ENCODE results near the gene ZNF157.
"Not testable (repeated sequence)": the region's sequence is repeated elsewhere in the genome, so short reads cannot be mapped to it uniquely, and the experiment has no call there.

The ZNF157 gene

GRCh38 chrX:47327902-47328301, 42.5 kb upstream of the ZNF157 start:
- Histone ChIP-seq H3F3A (ENCODE audit: insufficient read depth, low read length) (no peaks in the 10 kb centered on the region), H3K9ac (ENCODE audit: low read length) (no peak overlapping the region), H3K4me2 (ENCODE audit: low read depth, low read length) (no peak overlapping the region), H3K27ac (ENCODE audit: low read length) (no peak overlapping the region), H3K36me3 (replicated peaks; ENCODE audit: insufficient read depth, low read length) (no peaks in the 10 kb centered on the region), H3K9me2 (replicated peaks; ENCODE audit: insufficient read depth, low read length) (no peaks in the 10 kb centered on the region), H3K79me2 (ENCODE audit: low read length) (no peaks in the 10 kb centered on the region), H3K9me3 (replicated peaks; ENCODE audit: insufficient read depth, low read length) (no peaks in the 10 kb centered on the region), H3K27me3 (replicated peaks; ENCODE audit: insufficient read depth, low read length) (no peaks in the 10 kb centered on the region), H3K4me1 (ENCODE audit: low read length) (no peaks in the 10 kb centered on the region), H4K20me1 (ENCODE audit: insufficient read depth, low read length) (no peaks in the 10 kb centered on the region), H2AFZ (ENCODE audit: low read length) (no peak overlapping the region), H3K4me3 (ENCODE audit: low read length) (no peak overlapping the region)
- TF ChIP-seq CTCF (IDR thresholded peaks at IDR 0.05; ENCODE audit: low read length) (no peak), EZH2 (optimal IDR thresholded peaks at IDR 0.05; ENCODE audit: low read depth, low read length) (no peak), EZH2phosphoT487 (IDR thresholded peaks at IDR 0.05; ENCODE audit: low read length) (no peak)
- DNase-seq = no peak

- H3K4me3 ChIP-seq (ENCODE audit: low read length); H3K36me3 ChIP-seq (replicated peaks; ENCODE audit: insufficient read depth, low read length); H3F3A ChIP-seq (ENCODE audit: insufficient read depth, low read length); H3K9ac ChIP-seq (ENCODE audit: low read length); H3K9me2 ChIP-seq (replicated peaks; ENCODE audit: insufficient read depth, low read length); H3K79me2 ChIP-seq (ENCODE audit: low read length); H3K27ac ChIP-seq (ENCODE audit: low read length); DNase-seq; H3K9me3 ChIP-seq (replicated peaks; ENCODE audit: insufficient read depth, low read length); H3K27me3 ChIP-seq (replicated peaks; ENCODE audit: insufficient read depth, low read length); H3K4me2 ChIP-seq (ENCODE audit: low read depth, low read length); H3K4me1 ChIP-seq (ENCODE audit: low read length); H4K20me1 ChIP-seq (ENCODE audit: insufficient read depth, low read length); H2AFZ ChIP-seq (ENCODE audit: low read length): not testable (repeated sequence)
These were observed 37.6 kb upstream of the ZNF157 start for GRCh38 chrX:47332729-47333128.

- H3K9me3 ChIP-seq (replicated peaks; ENCODE audit: insufficient read depth, low read length) = no peaks in the 10 kb centered on the region
- TF ChIP-seq EZH2phosphoT487 (IDR thresholded peaks at IDR 0.05; ENCODE audit: low read length) (no peak), CTCF (IDR thresholded peaks at IDR 0.05; ENCODE audit: low read length) (no peak), EZH2 (optimal IDR thresholded peaks at IDR 0.05; ENCODE audit: low read depth, low read length) (no peak)
- no peak for DNase-seq
- no peaks in the 10 kb centered on the region for H3K79me2 ChIP-seq (ENCODE audit: low read length)
- no peak overlapping the region for H3K4me2 ChIP-seq (ENCODE audit: low read depth, low read length)
- no peak overlapping the region for H3K9ac ChIP-seq (ENCODE audit: low read length)
- H3K4me1 ChIP-seq (ENCODE audit: low read length) = no peaks in the 10 kb centered on the region
- no peaks in the 10 kb centered on the region for H3K9me2 ChIP-seq (replicated peaks; ENCODE audit: insufficient read depth, low read length)
- H2AFZ ChIP-seq (ENCODE audit: low read length) = no peak overlapping the region
- no peaks in the 10 kb centered on the region for H3F3A ChIP-seq (ENCODE audit: insufficient read depth, low read length)
- H3K36me3 ChIP-seq (replicated peaks; ENCODE audit: insufficient read depth, low read length) = no peaks in the 10 kb centered on the region
- H3K27me3 ChIP-seq (replicated peaks; ENCODE audit: insufficient read depth, low read length) = no peaks in the 10 kb centered on the region
- no peak overlapping the region for H3K4me3 ChIP-seq (ENCODE audit: low read length)
- no peak overlapping the region for H3K27ac ChIP-seq (ENCODE audit: low read length)
- H4K20me1 ChIP-seq (ENCODE audit: insufficient read depth, low read length) = no peaks in the 10 kb centered on the region
These were observed 18.7 kb upstream of the ZNF157 start for GRCh38 chrX:47351706-47352105.

GRCh38 chrX:47358387-47359065, 11.9 kb upstream of the ZNF157 start:
- Histone ChIP-seq H3K9me3 (replicated peaks; ENCODE audit: insufficient read depth, low read length) (no peaks in the 10 kb centered on the region), H3K27me3 (replicated peaks; ENCODE audit: insufficient read depth, low read length) (no peaks in the 10 kb centered on the region), H3K27ac (ENCODE audit: low read length) (no peak overlapping the region), H3K79me2 (ENCODE audit: low read length) (no peaks in the 10 kb centered on the region), H3K4me3 (ENCODE audit: low read length) (no peak overlapping the region), H4K20me1 (ENCODE audit: insufficient read depth, low read length) (no peaks in the 10 kb centered on the region), H3K9me2 (replicated peaks; ENCODE audit: insufficient read depth, low read length) (no peaks in the 10 kb centered on the region), H3K9ac (ENCODE audit: low read length) (no peak overlapping the region), H3F3A (ENCODE audit: insufficient read depth, low read length) (no peaks in the 10 kb centered on the region), H3K4me1 (ENCODE audit: low read length) (no peaks in the 10 kb centered on the region), H2AFZ (ENCODE audit: low read length) (no peak overlapping the region), H3K36me3 (replicated peaks; ENCODE audit: insufficient read depth, low read length) (no peaks in the 10 kb centered on the region), H3K4me2 (ENCODE audit: low read depth, low read length) (no peak overlapping the region)
- no peak for DNase-seq
- TF ChIP-seq EZH2 (optimal IDR thresholded peaks at IDR 0.05; ENCODE audit: low read depth, low read length) = no peak
- no peak for TF ChIP-seq EZH2phosphoT487 (IDR thresholded peaks at IDR 0.05; ENCODE audit: low read length)

All from MM.1S (cell line).